Measurements from ENCODE around the gene KSR2. TPM values are rescaled to one million over a fixed set of nuclear protein-coding genes. Genes with fewer than 3 reads are reported as not detected.

The KSR2 gene
- total and polyA plus RNA-seq, 2 of the 4 experiments (the other 2 are of a cell fraction): not detected

GRCh38 chr12:117421068-117421752 is 547.6 kb downstream of the KSR2 start:
- H3K27me3 ChIP-seq (ENCODE audit: control insufficient read depth, insufficient read depth, low read length): no peaks in the 10 kb centered on the region
- ATAC-seq (ENCODE audit: low read depth) (no peak), DNase-seq (no peak)
- no CpG with 5 or more reads among the region's 4 CpGs for WGBS, 2 experiments (ENCODE audit: extremely low coverage in 2 of 2, insufficient read length in 1 of 2)
- H3K9me1 ChIP-seq (ENCODE audit: insufficient read depth, low read length): no peaks in the 10 kb centered on the region
- in situ Hi-C loops (cut with MboI; ENCODE audit: low sequenced_read_pairs): no loop called here
- no peak overlapping the region for H2BK15ac ChIP-seq (ENCODE audit: low read depth, low read length)
- no peak overlapping the region for H3K9ac ChIP-seq (ENCODE audit: low read depth, low read length)
- no peak overlapping the region for H2AK5ac ChIP-seq (ENCODE audit: low read depth, low read length)
- BruUV-seq (replicated peaks): no TSS peak
- no peak overlapping the region for H2BK120ac ChIP-seq (ENCODE audit: low read depth, low read length)
- dilution Hi-C loops (cut with HindIII; ENCODE audit: low sequenced_read_pairs, unreplicated experiment): no loop called here
- ChIA-PET CTCF (no interaction called here), POLR2A (ENCODE audit: unreplicated experiment) (no interaction called here)
- no peak overlapping the region for H3K4me3 ChIP-seq (ENCODE audit: insufficient read depth, low read depth, low read length)
- H3K4me1 ChIP-seq (ENCODE audit: control insufficient read depth, insufficient read depth, low read length): no peaks in the 10 kb centered on the region
- H3K4me2 ChIP-seq (ENCODE audit: low read depth, low read length): no peak overlapping the region
- no peak overlapping the region for H3K27ac ChIP-seq (ENCODE audit: insufficient read depth, low read length)
- H3K79me1 ChIP-seq (ENCODE audit: low read depth in 1 of 2, low read length in 2 of 2): no peaks in the 10 kb centered on the region
- no peaks in the 10 kb centered on the region for H3K36me3 ChIP-seq (ENCODE audit: control insufficient read depth, insufficient read depth, low read length)
- no peak overlapping the region for H2BK5ac ChIP-seq (ENCODE audit: low read depth, low read length, poor library complexity, severe bottlenecking)
- intact Hi-C loops (cut with micrococcal nuclease): no loop called here
- H4K91ac ChIP-seq (ENCODE audit: insufficient read depth, low read depth, low read length): no peak overlapping the region
- no peaks in the 10 kb centered on the region for H4K20me1 ChIP-seq (ENCODE audit: insufficient read depth, low read length)
- H4K8ac ChIP-seq (ENCODE audit: low read depth in 2 of 2, low read length in 2 of 2): no peak overlapping the region
- no peak overlapping the region for H2AK9ac ChIP-seq (replicated peaks; ENCODE audit: low read depth, low read length, poor library complexity)
- no peak overlapping the region for H2AFZ ChIP-seq (replicated peaks; ENCODE audit: low read length, poor library complexity)
- H3K56ac ChIP-seq (ENCODE audit: extremely low read depth, insufficient read depth, low read length): no peak overlapping the region
- H4K5ac ChIP-seq (ENCODE audit: low read depth, low read length): no peak overlapping the region
- no peak overlapping the region for H3K18ac ChIP-seq (ENCODE audit: low read depth, low read length)
- H3K14ac ChIP-seq (replicated peaks; ENCODE audit: low read depth, low read length): no peak overlapping the region
- H3K4ac ChIP-seq (ENCODE audit: low read depth, low read length): no peak overlapping the region
- peaks cover 16% of the 10 kb centered on the region for H3K9me3 ChIP-seq (ENCODE audit: control insufficient read depth, insufficient read depth, low read length)
- no peak for TF ChIP-seq MAZ (IDR thresholded peaks at IDR 0.05; ENCODE audit: borderline replicate concordance, low read depth, low read length)
- no peak for TF ChIP-seq RFX5 (IDR thresholded peaks at IDR 0.05; ENCODE audit: low read depth, low read length)
- TF ChIP-seq CHD1 (IDR thresholded peaks at IDR 0.05; ENCODE audit: low read depth, low read length): no peak
- TF ChIP-seq MXI1 (IDR thresholded peaks at IDR 0.05; ENCODE audit: borderline replicate concordance, low read depth, low read length): no peak
- no peak for TF ChIP-seq FOS (IDR thresholded peaks at IDR 0.05; ENCODE audit: low read depth, low read length)
- TF ChIP-seq RAD21 (IDR thresholded peaks at IDR 0.05; ENCODE audit: low read length): no peak
- TF ChIP-seq, protein P1, sequence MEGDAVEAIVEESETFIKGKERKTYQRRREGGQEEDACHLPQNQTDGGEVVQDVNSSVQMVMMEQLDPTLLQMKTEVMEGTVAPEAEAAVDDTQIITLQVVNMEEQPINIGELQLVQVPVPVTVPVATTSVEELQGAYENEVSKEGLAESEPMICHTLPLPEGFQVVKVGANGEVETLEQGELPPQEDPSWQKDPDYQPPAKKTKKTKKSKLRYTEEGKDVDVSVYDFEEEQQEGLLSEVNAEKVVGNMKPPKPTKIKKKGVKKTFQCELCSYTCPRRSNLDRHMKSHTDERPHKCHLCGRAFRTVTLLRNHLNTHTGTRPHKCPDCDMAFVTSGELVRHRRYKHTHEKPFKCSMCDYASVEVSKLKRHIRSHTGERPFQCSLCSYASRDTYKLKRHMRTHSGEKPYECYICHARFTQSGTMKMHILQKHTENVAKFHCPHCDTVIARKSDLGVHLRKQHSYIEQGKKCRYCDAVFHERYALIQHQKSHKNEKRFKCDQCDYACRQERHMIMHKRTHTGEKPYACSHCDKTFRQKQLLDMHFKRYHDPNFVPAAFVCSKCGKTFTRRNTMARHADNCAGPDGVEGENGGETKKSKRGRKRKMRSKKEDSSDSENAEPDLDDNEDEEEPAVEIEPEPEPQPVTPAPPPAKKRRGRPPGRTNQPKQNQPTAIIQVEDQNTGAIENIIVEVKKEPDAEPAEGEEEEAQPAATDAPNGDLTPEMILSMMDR (conservative IDR thresholded peaks at IDR 0.05; ENCODE audit: low read depth, low read length): no peak
- no peak for TF ChIP-seq SMC3 (IDR thresholded peaks at IDR 0.05; ENCODE audit: low read depth, low read length)
- TF ChIP-seq, protein P2, sequence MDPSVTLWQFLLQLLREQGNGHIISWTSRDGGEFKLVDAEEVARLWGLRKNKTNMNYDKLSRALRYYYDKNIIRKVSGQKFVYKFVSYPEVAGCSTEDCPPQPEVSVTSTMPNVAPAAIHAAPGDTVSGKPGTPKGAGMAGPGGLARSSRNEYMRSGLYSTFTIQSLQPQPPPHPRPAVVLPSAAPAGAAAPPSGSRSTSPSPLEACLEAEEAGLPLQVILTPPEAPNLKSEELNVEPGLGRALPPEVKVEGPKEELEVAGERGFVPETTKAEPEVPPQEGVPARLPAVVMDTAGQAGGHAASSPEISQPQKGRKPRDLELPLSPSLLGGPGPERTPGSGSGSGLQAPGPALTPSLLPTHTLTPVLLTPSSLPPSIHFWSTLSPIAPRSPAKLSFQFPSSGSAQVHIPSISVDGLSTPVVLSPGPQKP (IDR thresholded peaks at IDR 0.05; ENCODE audit: borderline replicate concordance, low read depth, low read length): no peak
- no peak for TF ChIP-seq RCOR1 (IDR thresholded peaks at IDR 0.05; ENCODE audit: insufficient replicate concordance, low read length)
- TF ChIP-seq, protein P3, sequence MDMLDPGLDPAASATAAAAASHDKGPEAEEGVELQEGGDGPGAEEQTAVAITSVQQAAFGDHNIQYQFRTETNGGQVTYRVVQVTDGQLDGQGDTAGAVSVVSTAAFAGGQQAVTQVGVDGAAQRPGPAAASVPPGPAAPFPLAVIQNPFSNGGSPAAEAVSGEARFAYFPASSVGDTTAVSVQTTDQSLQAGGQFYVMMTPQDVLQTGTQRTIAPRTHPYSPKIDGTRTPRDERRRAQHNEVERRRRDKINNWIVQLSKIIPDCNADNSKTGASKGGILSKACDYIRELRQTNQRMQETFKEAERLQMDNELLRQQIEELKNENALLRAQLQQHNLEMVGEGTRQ (IDR thresholded peaks at IDR 0.05; ENCODE audit: low read depth, low read length): no peak
- no peak for TF ChIP-seq BHLHE40 (IDR thresholded peaks at IDR 0.05; ENCODE audit: low read depth, low read length)
- TF ChIP-seq POLR2A (IDR thresholded peaks at IDR 0.05; ENCODE audit: low read depth, low read length): no peak
- no peak overlapping the region for H2BK20ac ChIP-seq (ENCODE audit: low read depth, low read length)
- no peak overlapping the region for H3K23ac ChIP-seq (ENCODE audit: low read depth, low read length)

Measured in IMR-90 (cell line).